ENCODE data around the gene STYX.

The STYX gene

DNA sequence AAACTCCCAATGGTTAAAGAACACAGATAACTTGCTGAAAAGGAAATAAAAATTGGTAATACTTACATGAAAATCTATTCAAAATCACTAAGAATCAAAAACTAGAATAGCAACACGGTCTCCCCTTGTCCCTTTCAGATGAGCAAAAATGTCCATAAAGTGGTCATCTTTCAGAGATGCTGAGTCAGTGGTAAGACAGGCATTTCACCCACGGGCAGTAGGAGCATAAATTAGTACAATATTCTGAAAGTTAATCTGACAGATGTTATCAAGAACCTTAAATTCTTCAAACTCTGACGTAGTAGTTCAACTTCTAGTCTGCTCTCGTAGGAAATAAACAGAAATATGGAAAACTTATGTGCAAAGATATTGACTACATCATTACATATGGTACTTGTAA lies 94.5 kb downstream of the STYX start:
- TF ChIP-seq, protein P1, sequence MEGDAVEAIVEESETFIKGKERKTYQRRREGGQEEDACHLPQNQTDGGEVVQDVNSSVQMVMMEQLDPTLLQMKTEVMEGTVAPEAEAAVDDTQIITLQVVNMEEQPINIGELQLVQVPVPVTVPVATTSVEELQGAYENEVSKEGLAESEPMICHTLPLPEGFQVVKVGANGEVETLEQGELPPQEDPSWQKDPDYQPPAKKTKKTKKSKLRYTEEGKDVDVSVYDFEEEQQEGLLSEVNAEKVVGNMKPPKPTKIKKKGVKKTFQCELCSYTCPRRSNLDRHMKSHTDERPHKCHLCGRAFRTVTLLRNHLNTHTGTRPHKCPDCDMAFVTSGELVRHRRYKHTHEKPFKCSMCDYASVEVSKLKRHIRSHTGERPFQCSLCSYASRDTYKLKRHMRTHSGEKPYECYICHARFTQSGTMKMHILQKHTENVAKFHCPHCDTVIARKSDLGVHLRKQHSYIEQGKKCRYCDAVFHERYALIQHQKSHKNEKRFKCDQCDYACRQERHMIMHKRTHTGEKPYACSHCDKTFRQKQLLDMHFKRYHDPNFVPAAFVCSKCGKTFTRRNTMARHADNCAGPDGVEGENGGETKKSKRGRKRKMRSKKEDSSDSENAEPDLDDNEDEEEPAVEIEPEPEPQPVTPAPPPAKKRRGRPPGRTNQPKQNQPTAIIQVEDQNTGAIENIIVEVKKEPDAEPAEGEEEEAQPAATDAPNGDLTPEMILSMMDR (IDR thresholded peaks at IDR 0.05; ENCODE audit: low read depth, low read length, missing control alignments), result no peak

More for the DNA sequence above, 94.5 kb downstream of the STYX start:
- no peak for DNase-seq (ENCODE audit: extremely low read depth, low read depth)
- H3K4me3 ChIP-seq (replicated peaks; ENCODE audit: low read depth, low read length), result no peak overlapping the region

All from HFF-Myc (cell line).